Dedifferentiated amniotic fluid mesenchymal stem cell (primary cell): ENCODE results near the gene GPN1.
"Not testable (repeated sequence)": the region's sequence is repeated elsewhere in the genome, so short reads cannot be mapped to it uniquely, and the experiment has no call there.

Source experiments
- DNase-seq: peaks from one replicate; pipeline ENCODE4 v3.0.0-alpha.2; 2016; ENCODE audit errors: extremely low spot score

GPN1 gene

DNA sequence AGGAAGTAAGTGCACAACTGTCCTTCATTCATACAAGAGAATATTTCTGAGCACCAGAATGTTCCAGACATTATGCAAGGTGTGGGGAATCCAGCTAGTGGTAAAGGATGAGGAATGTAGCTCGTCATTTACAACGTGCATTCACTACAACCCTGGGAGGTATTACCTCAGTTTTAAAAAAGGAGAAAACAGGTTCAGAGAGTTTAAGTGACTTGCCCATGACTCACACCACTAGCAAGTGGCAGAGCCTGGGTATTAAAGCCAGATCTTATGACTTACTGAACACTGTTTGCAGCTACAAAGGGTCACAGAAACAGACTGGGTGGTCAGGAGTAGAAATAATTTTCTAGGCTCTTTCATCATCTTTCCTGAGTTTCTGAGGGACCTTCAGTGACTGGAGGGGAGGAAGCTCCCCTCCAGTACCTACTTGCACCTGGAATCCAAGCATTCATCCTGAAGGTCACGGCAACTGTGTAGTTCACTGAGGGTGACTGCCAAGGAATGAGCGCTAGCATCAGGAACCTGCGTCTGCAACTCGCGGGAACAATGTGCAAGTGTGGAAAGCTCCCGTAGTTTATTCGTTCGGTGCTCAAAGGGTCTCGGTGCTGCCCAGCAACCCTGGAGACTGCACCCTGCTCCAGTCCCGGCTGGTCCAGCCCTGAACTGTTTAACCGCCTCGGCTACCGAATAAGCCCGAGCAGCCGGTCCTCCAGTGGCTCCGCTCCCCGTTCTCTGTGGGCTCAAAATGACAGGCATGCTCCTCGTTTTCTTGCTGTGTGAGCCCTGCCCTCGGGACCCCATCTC lies 685 bp upstream of the GPN1 start:
- peak; percentile 60 for DNase-seq

DNA sequence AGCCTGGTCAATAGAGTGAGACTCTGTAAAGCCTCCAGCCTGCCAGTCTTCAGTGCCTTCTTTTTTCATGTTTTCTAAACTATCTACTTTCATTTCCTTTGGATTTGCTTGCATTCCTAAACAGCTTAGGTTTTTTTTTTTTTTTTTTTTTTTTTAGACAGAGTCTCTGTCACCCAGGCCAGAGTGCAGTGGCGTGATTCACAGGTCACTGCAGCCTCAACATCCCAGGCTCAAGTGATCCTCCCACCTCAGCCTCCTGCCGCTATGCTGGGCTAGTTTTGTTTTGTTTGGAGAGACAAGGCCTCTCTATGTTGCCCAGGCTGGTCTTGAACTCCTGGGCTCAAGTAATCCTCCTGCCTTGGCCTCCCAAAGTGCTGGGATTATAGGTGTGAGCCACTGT lies 1.4 kb downstream of the GPN1 start:
- DNase-seq, result not testable (repeated sequence)

DNA sequence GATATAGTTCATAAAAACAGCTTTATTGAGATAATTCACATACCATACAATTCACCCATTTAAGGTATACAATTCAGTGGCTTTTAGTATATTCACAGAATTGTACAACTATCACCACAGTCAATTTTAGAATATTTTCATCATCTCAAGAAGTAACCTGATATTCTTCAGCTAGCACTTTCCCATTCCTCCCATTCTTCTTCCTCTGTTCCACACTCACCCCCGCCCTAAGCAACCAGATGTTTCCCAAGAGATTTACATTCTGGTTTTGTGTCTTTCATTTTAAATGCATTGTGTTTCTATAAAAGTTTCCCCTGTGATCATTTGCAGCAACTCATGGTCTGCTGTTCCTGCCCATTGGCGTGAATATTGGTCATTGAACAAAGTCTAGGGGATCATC lies 5.4 kb downstream of the GPN1 start:
- no peak for DNase-seq

DNA sequence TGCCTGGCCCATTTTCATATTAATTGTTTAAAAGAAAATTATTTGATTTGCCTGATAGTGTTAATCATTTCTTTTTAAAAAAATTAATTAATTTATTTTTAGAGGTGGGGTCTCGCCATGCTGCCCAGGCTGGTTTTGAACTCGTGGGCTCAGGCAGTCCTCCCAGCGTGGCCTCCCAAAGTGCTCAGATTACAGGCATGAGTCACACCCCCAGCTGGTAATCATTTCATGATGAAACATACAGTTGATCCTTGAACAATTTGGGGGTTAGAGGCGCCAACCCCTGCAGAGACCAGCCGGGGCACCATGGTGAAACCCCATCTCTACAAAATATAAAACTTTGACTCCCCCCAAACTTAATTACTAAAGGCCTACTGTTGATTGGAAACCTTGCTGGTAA lies 7.9 kb downstream of the GPN1 start:
- DNase-seq, result no peak

DNA sequence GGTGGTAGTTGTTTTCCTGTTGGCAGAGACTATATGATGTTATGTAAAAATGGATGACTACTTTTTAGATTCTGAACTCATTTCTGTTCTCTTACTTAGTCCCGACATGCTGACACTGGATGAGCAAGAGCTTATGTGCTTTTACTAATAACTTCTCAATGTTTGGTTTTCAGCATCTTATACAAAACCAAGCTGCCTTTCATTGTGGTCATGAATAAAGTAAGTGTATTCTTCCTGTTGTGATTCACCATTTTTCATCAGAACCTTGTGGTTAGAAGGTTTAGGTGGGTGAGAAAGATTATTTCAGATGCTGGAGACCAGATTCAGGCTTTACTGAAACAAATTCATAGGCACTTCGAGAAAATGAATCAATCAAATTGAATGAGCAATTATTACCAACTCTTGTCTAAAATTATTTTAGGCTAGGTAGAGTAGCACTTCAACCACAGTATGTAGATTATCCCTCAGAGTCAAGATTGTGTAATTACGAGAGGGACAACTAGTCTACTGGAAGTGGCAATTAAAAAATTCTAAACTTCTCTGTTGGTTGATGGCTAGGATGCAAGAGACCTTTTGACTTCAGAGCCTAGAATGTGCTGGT lies 9.3 kb downstream of the GPN1 start:
- DNase-seq, result no peak

DNA sequence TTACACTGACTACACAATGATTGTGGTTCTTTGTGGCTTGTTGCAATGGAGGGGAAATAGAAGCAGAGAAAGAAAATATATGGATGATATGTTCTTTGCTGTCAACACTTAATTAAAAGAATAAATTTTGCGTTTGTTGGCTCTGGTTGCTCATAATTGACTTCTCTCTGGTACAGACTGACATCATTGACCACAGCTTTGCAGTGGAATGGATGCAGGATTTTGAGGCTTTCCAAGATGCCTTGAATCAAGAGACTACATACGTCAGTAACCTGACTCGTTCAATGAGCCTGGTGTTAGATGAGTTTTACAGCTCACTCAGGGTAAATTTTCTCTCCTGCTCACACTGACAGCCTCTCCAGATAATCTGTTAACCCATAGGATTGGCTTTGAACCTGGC lies 9.9 kb downstream of the GPN1 start:
- no peak for DNase-seq

DNA sequence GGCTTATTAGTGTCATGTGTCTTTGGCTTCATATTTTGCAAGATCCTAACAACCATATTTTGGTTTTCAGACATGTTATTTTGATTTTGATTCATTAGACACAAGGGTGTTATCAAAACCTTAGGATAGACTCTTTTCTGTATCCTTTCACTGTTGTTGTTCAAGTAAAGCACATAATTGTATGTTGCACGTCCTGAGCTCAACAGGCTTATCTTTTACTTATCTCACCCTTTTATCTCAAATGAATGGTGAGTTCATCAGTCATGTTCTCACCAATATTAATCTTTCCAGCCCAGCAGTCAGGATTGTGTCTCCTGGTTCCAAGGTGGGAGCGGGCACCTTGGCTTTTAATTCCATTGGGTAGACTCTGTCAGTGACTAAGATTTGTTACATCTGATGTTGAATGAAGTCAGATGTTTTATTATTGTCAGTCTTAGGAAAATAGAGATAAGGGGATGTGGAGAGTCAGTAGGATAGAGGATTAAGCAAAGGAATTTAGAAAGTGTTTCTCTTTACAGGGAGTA lies 11.9 kb downstream of the GPN1 start:
- no peak for DNase-seq

DNA sequence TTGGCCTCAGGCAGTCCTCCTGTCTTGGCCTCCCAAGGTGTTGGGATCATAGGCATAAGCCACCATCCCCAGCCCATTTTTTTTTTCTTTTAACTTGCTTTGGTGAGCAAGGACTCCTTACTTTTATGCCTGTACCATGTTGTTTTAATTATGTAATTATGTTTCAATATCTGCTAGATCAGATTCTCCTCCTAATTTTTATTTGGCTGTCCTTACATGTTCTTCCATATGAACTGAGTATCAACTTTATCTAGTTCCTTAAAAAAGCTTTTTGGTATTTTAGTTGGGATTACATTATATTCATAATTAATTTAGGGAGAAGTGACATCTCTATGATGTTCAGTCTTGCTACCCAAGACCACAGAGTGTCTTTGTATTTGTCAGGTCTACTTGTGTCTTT lies 16.3 kb downstream of the GPN1 start:
- DNase-seq, result no peak

DNA sequence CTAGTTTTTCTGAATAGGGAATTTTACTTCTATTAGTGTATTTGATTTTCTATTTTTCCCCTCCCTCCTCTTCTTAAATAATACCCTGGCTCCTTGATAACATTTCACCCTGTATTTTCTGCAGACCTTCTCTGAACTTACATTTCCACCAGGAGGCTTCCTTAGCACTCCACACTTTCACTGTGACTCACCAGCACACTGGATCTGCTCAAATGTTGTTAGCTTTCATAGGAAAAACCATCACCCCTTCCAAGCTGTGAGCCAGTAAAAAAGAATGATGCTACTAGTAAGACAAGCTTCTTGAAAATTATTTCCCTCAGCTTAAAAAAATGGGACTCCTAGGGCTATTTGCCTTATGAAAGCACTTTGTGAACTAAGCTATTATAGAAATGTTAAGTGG lies 18.4 kb downstream of the GPN1 start:
- DNase-seq, result no peak

DNA sequence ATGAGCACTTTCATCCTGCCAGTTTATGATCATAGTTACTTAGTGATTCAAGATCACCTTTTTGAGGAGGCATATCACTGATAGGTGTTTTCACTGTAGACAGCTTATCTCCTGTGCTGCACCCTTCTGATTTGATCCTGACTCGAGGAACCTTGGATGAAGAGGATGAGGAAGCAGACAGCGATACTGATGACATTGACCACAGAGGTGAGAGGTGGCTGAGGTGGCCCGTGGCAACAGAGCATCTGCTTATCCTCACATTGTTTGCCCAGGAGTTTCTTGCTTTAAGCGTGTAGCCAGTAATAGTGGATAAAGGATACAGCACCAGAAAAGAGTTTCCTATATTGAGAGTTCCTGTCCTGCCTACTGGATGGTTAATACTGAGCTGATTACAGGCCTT lies 18.9 kb downstream of the GPN1 start:
- DNase-seq, result no peak

DNA sequence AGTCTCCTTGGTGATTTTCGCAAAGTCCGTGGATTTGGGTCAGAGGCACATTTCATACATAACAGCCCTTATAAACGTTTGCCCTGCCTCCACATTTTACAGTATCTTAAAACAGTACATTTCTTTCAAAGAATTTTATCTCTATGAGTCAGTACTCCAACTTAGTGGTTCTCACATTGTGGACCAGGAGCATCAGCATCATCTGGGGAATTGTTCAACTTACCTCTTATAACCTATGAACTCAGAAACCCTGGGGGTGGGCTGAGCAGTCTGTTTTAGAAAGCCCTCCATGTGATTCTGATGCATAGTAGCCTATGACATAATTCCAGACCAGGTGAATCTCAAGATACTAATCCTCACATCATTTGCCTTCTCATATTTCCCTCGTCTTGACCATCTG lies 22.2 kb downstream of the GPN1 start:
- DNase-seq, result no peak

DNA sequence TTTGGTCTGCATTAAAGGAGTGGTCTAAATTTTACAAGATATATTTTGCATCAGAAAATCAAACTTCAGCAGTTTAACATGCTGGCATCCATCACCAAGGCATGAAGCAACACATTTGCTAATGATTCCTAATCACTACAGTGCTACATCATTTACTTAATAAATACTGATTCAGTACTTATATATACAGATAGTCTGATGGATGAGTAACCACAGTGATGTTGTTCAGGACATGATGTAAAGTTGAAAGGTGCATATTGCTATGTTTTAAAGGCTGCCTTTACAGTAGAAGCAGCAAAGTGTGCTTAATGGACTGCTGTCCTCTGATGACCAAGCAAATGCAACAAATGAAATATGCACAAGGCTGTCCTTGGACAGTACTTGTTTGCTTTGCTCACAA lies 23.5 kb downstream of the GPN1 start:
- DNase-seq, result no peak

DNA sequence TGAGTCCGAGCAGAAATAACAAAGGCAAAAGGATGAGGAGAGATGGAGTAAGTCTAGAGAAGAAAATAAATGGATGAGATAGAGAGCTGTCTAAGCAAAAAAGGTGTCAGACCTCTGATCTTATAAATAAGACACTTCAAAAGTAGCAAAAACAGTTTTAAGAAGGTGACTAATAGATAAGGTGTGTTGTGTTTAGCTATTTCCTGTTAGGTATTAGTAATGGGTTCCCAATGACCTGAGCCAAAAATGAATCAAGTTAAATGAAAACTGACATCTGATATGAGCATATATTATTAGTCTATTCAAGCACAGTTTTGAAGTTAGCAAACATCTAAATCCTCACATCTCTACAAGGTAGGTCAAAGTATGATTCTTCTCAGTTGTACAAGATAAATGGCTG lies 23.9 kb downstream of the GPN1 start:
- no peak for DNase-seq

DNA sequence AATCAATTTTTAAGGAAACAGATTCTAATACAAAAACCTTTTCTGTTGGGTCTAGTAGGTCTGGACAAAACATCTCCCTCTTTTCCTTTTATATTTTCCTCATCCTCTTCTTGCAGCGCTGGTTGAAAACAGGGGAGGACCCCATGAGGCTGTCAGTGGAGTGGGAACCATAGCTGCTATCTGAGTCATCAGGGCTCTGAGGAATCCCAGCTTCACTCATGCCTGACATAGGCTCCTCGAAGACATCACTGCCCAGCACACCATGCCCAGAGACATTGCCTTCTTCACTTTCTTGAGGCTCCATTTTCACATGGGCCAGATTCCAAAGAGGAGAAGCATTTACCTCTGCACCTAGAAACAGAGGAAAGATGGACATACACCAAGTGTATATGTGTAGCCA lies 24.5 kb downstream of the GPN1 start:
- no peak for DNase-seq

DNA sequence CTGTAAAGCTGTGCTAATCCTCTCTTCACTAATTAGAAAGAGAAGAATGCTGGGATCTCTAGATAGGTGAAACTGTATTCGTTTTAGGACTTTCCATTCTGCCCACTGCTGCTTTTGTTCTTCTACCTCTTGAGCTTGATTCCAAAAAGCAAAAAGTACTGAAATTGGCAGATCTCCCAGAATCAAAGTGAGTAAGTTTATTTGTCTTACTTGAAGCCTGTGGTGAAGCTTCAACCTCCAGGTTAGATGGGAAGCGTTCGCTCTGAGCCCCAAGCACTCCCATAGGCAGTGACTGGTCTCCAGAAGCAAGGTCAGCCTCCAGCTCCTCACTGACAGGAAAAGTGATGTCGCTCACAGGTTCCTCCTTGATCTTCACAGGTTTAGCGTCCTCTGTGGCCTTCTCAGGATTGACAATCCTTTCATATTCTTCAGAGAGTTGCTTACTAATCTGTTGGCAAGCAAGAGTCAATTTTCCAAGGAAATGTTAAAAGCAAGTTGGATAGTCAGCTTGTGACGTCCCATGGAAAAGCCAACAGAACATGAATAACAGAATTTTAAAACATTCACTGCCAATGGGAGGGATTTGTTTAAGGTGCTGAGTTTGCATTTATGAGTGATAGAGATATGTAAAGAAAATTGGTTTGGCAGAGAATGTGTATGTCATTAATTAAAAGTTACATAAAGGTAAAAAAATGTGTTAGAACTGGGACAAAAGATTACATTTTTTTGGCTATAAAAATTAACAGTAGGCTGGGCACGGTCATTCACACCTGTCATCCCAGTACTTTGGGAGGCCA lies 26.5 kb downstream of the GPN1 start:
- no peak for DNase-seq

DNA sequence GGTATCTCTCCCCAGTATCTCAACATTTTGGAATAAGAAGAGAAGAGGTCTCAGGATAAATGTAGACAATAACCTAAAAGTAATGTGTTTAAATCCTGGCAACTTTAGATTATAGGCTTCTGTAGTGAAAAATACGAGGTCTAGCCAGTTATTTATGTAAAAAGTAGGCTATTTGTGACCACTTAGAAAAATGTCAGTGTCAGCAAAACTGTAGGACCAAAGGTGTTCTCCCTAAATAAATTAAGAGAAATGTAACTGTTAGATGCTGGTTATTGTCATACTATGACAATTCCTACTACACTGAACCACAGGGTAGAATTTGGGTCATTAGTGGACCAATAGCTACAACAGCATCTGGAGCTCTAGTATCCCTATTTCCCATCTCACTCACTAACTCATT lies 32.5 kb downstream of the GPN1 start:
- DNase-seq, result no peak

DNA sequence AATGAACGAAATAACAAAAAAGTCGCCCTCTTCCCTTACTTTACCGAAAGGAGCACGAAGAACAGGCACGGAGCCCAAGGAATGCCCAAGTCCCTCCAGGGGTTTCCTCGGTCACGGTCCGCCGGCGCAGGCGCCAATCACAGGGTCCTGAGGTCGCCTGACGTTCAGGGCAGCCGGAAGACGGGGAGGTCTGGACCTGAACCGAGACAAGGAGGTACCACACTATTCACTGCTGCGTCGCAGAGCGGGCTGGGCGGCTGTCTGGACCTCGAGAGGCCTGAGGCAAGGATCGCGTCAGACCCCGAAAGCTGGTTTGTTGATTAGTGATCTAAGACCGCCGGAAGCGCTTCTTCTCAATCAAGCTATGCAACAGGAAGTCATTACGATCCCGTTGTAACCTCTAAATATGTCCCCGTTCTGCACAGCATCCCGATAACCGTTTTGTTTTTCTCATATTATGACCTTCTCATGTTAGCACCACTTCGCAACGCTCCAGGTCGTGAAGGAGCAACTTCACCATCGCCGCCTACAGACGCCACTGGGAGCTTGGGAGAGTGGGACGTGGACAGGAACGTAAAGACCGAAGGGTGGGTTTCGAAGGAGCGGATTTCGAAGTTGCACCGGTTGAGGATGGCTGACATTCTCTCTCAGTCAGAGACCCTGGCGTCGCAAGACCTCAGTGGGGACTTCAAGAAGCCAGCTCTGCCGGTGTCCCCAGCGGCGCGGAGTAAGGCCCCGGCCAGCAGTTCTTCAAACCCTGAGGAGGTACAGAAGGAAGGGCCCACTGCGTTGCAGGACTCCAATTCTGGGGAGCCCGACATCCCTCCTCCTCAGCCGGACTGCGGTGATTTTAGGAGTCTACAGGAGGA lies 34.7 kb downstream of the GPN1 start, which contains the start of the genes SLC4A1AP and SUPT7L:
Gene SLC4A1AP, plus strand, starts transcription at position 605 of the 869 bp plus-strand sequence. Its CDS starts 26 bp downstream, at position 631.
Gene SUPT7L, minus strand, starts transcription at position 330 of the 869 bp plus-strand sequence. CDS start 1,422 bp downstream, outside the sequence.
- DNase-seq, result peak; percentile 86

DNA sequence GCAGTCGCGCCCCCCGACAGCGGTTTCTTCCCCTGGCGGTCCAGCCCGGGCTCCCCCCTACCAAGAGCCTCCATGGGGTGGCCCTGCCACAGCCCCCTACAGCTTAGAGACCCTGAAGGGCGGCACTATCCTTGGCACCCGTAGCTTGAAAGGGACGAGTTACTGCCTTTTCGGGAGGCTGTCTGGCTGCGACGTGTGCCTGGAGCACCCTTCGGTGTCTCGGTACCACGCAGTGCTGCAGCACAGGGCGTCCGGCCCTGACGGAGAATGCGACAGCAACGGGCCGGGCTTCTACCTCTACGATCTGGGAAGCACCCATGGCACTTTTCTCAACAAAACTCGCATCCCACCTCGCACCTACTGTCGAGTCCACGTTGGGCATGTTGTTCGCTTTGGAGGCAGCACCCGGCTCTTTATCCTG lies 35.3 kb downstream of the GPN1 start:
- no peak for DNase-seq

DNA sequence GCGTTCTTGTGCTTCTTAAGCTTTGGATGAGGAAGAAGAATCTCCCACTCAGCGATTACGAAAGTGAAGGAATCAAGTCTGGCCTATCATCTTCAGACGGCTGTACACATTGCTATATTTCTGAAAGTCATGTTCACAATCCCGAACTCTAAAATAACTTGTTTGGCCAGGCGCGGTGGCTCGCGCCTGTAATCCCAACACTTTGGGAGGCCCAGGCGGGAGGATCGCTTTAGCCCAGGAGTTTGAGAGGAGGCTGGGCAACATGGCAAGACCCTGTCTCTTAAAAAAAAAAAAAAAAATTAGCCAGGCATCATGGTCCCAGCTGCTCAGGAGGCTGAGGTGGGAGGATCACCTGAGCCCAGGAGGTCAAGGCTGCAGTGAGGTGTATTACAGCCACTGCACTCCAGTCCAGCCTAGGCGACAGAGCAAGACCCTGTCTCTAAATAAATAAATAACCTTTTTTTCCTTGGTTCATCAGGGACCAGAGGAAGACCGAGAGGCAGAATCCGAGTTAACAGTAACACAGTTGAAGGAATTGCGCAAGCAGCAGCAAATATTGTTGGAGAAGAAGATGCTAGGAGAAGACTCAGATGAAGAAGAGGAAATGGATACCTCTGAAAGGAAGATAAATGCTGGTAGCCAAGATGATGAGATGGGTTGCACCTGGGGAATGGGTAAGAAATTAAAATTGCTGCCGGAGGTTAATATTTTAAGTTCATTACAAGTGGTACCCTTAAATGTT lies 35.9 kb downstream of the GPN1 start:
- DNase-seq, result no peak

DNA sequence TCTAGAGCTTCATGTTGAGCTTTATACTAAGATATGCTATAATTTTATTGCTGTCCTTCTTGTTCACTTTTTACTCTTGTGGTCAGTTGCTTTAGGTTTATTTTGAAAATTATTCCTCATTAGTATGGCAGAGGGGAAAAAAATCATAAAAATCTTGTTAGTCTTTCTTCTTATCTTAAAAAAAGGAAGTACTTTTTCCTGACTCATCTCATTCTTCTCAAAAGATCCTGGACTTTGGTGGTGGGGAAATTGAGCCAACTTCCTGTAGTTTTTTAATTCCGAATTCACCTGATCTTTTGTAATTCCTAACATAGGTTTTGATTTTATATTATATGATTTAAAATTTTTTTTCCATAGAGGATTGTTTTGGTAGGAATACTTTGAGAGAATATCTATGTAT lies 38.6 kb downstream of the GPN1 start:
- DNase-seq, result no peak

DNA sequence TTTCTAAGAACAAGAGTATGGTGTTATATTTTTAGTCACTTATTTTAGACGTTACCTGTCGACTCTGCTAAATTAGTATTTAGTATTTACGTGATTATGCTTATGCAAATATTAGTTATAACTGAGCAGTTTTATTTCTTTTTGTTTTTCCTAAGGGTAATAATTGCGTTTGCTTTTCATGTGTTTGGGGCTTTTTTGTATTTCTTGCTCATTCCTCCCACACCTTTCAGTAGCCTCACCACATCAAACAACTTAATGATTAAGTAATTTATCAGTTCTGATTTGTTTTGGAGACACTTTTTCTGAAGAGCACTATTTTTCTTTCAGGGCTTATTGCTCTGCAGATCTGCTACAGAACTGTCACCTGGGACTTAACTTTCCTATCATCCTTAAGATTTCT lies 42.4 kb downstream of the GPN1 start:
- no peak for DNase-seq
